HG02884 (cell line): ENCODE data around the gene CACNB4.
"Not testable (repeated sequence)": the region's sequence is repeated elsewhere in the genome, so short reads cannot be mapped to it uniquely, and the experiment has no call there.

ENCODE experiments used
- ATAC-seq: cut with Tn5 transposase; IDR thresholded peaks from one replicate; pipeline ENCODE4 v1.9.1; 2021; ENCODE audit warnings: mild to moderate bottlenecking, moderate library complexity; ENCODE audit not compliant: unreplicated experiment

The CACNB4 gene

GRCh38 chr2:151796774-151797173 lies 302.1 kb downstream of the CACNB4 start:
- no peak for ATAC-seq

GRCh38 chr2:151795646-151796240 lies 303.1 kb downstream of the CACNB4 start:
- ATAC-seq, result no peak

- ATAC-seq, result not testable (repeated sequence)
Observed at GRCh38 chr2:151794422-151794821, 304.4 kb downstream of the CACNB4 start.

- ATAC-seq, result no peak
Observed at GRCh38 chr2:151793123-151793522, 305.7 kb downstream of the CACNB4 start.

GRCh38 chr2:151792589-151792988 lies 306.3 kb downstream of the CACNB4 start:
- ATAC-seq, result no peak

- no peak for ATAC-seq
Observed at GRCh38 chr2:151791545-151791944, 307.3 kb downstream of the CACNB4 start.

- ATAC-seq, result no peak
Observed at GRCh38 chr2:151790689-151791088, 308.2 kb downstream of the CACNB4 start.

- no peak for ATAC-seq
Observed at GRCh38 chr2:151789055-151789834, 309.6 kb downstream of the CACNB4 start.

- no peak for ATAC-seq
Observed at GRCh38 chr2:151786483-151786882, 312.4 kb downstream of the CACNB4 start.

GRCh38 chr2:151786077-151786476 lies 312.8 kb downstream of the CACNB4 start:
- no peak for ATAC-seq

GRCh38 chr2:151783133-151783520 lies 315.7 kb downstream of the CACNB4 start:
- ATAC-seq, result no peak
